Endothelial cell of umbilical vein (primary cell): ENCODE results near the gene SF3B5. TPM values are rescaled to one million over a fixed set of nuclear protein-coding genes. Genes with fewer than 3 reads are reported as not detected.
A peak's percentile ranks its signal among the peaks of the same experiment; 100 is the strongest.
"Not testable (repeated sequence)": the region's sequence is repeated elsewhere in the genome, so short reads cannot be mapped to it uniquely, and the experiment has no call there.

Experiments
- BruUV-seq: library from RNA; stranded (reverse); fragments of 400-500 nt; replicated peaks from 2 replicates; lab custom pipeline; 2021; lab: Mats Ljungman, UMichigan
- CTCF ChIA-PET: fragments of 300-600, 350-600 bp; sonication (Branson Sonifier 250); formaldehyde crosslinking; loops from one replicate; lab custom pipeline; 2021; ENCODE audit warnings: antibody characterized with exemption, inconsistent platforms; lab: Charles Lee
- POLR2A ChIA-PET: fragments of 300-600, 350-600 bp; sonication (Branson Sonifier 250); formaldehyde crosslinking; loops from one replicate; lab custom pipeline; 2021; ENCODE audit warnings: antibody characterized with exemption, inconsistent platforms; lab: Charles Lee
- DNase-seq: peaks from one replicate; pipeline ENCODE4 v3.0.0-alpha.2; 2011; ENCODE audit warnings: low read depth, low spot score
- FAIRE-seq: peaks from 2 replicates; lab custom pipeline; 2011; peaks lifted over from hg19 to GRCh38; lab: Jason Lieb, UNC
- H2AFZ ChIP-seq: 2 replicates; pipeline ENCODE4 v1.6.0; 2012; ENCODE audit warnings: low read depth, low read length, control low read depth, inconsistent platforms
- H3K27ac ChIP-seq: 2 replicates; pipeline ENCODE4 v1.5.1; 2011; ENCODE audit warnings: low read depth, mild to moderate bottlenecking, control low read depth, low read length, moderate library complexity; ENCODE audit not compliant: insufficient read depth
- H3K27me3 ChIP-seq, 2 experiments: 2 replicates each; pipeline versions ENCODE4 v1.6.0 to v1.6.1; 2011; ENCODE audit warnings: low read length in 2 of 2, mixed read lengths in 1 of 2; ENCODE audit not compliant: control insufficient read depth in 2 of 2, insufficient read depth in 2 of 2
- H3K36me3 ChIP-seq, 2 experiments: 2 replicates in 1 of 2; 3 replicates in 1 of 2; pipeline ENCODE4 v1.5.1; 2011; ENCODE audit warnings: low read length in 2 of 2, mild to moderate bottlenecking in 1 of 2, moderate library complexity in 1 of 2; ENCODE audit not compliant: control insufficient read depth in 2 of 2, insufficient read depth in 2 of 2; ENCODE audit errors: extremely low read depth in 1 of 2
- H3K4me1 ChIP-seq: 3 replicates; pipeline ENCODE4 v1.5.1; 2011; ENCODE audit warnings: mild to moderate bottlenecking, low read length; ENCODE audit not compliant: control insufficient read depth, insufficient read depth; ENCODE audit errors: extremely low read depth
- H3K4me2 ChIP-seq: 2 replicates; pipeline ENCODE4 v1.6.1; 2011; ENCODE audit warnings: low read length, control low read depth, mixed read lengths; ENCODE audit not compliant: insufficient read depth
- H3K4me3 ChIP-seq, 3 experiments: fragments of 200-600 bp in 1 of 3; sonication (generic), shearing (Covaris generic) in 1 of 3; replicated peaks in 1 of 3; 2 replicates each; pipeline ENCODE4 v1.5.1; 2011 to 2016; ENCODE audit warnings: control low read depth in 3 of 3, low read length in 3 of 3, mild to moderate bottlenecking in 2 of 3, inconsistent platforms in 1 of 3, low read depth in 1 of 3, moderate library complexity in 1 of 3; ENCODE audit not compliant: insufficient read depth in 1 of 3
- H3K79me2 ChIP-seq: 2 replicates; pipeline ENCODE4 v1.6.0; 2012; ENCODE audit warnings: low read length, inconsistent platforms; ENCODE audit not compliant: control insufficient read depth, insufficient read depth
- H3K9ac ChIP-seq: replicated peaks from 2 replicates; pipeline ENCODE3; 2011; ENCODE audit warnings: low read length, control low read depth; ENCODE audit not compliant: insufficient read depth; ENCODE audit errors: extremely low read depth
- H3K9me1 ChIP-seq: replicated peaks from 3 replicates; pipeline ENCODE4 v1.6.0; 2011; ENCODE audit warnings: mild to moderate bottlenecking, low read length; ENCODE audit not compliant: control insufficient read depth, insufficient read depth; ENCODE audit errors: extremely low read depth
- H3K9me3 ChIP-seq: replicated peaks from 2 replicates; pipeline ENCODE4 v1.5.1; 2012; ENCODE audit warnings: low read length, inconsistent platforms; ENCODE audit not compliant: control insufficient read depth, insufficient read depth
- H4K20me1 ChIP-seq: replicated peaks from 2 replicates; pipeline ENCODE3; 2011; ENCODE audit warnings: mild to moderate bottlenecking, low read length; ENCODE audit not compliant: control insufficient read depth, insufficient read depth; ENCODE audit errors: extremely low read depth
- GATA2 ChIP-seq: IDR thresholded peaks from 2 replicates; pipeline ENCODE4 v1.7.0; 2011; ENCODE audit warnings: low read depth, mild to moderate bottlenecking, moderate library complexity, mixed read lengths, low read length; ENCODE audit not compliant: insufficient read length, insufficient read depth
- POLR2AphosphoS5 ChIP-seq: IDR thresholded peaks from 2 replicates; pipeline ENCODE4 v1.6.1; 2012; ENCODE audit warnings: low read depth, mild to moderate bottlenecking, control low read depth, low read length, moderate library complexity; ENCODE audit not compliant: insufficient read depth
- dilution Hi-C: fragments of 300-500 bp; cut with MboI; formaldehyde crosslinking; loops from one replicate; pipeline ENCODE4 v1.15.0; 2019; ENCODE audit warnings: low sequenced_read_pairs; ENCODE audit not compliant: extremely low pct_ligation_motif_present
- intact Hi-C: fragments of 100-400 bp; cut with micrococcal nuclease; formaldehyde crosslinking; loops from one replicate; pipeline ENCODE4 v1.10.0; 2022
- polyA plus RNA-seq, 4 experiments: library from polyadenylated mRNA; depleted of rRNA in 3 of 4; stranded (reverse) in 3 of 4; unstranded in 1 of 4; fragments of >200 nt; gene quantifications; 2 replicates each; pipeline versions ENCODE4 v1.2.1 to v1.2.3, GENCODE V29; 2011 to 2012; ENCODE audit warnings: missing spikeins in 1 of 4
- total RNA-seq: library from RNA; stranded (reverse); gene quantifications from 2 replicates; pipeline ENCODE4 v1.2.3, GENCODE V29; 2021

Gene SF3B5
- total and polyA plus RNA-seq, 2 donors (not counting 3 experiments of a cell fraction or from before 2014, with no cell fraction given) = 185 to 540 TPM

- no peak for TF ChIP-seq POLR2AphosphoS5
- TF ChIP-seq GATA2 = no peak
Measured at GRCh38 chr6:144133225-144133821, 38.0 kb upstream of the SF3B5 start.

GRCh38 chr6:144132167-144132690 lies 36.9 kb upstream of the SF3B5 start:
- H3K27ac ChIP-seq, H3K27me3 ChIP-seq, H2AFZ ChIP-seq, H3K9me3 ChIP-seq, H3K4me2 ChIP-seq, H3K4me3 ChIP-seq, H3K79me2 ChIP-seq, dilution Hi-C loops, FAIRE-seq, BruUV-seq, H3K9ac ChIP-seq, POLR2A ChIA-PET, H3K36me3 ChIP-seq, DNase-seq, intact Hi-C loops, H4K20me1 ChIP-seq, H3K9me1 ChIP-seq: not testable (repeated sequence)
- H3K4me1 ChIP-seq = peaks cover 23% of the 10 kb centered on the region
- CTCF ChIA-PET = interaction anchor here (1.4 to 1.6 kb wide), 3 partner anchors 12 to 59 kb away, joined by 3 to 5 read pairs (median 4); no protein-coding TSS in a partner anchor

More at GRCh38 chr6:144133225-144133821, 38.0 kb upstream of the SF3B5 start:
- H4K20me1 ChIP-seq = no peaks in the 10 kb centered on the region
- POLR2A ChIA-PET = interaction anchor here (0.6 kb wide), 1 partner anchor 14 kb away, joined by 3 read pairs; no protein-coding TSS in a partner anchor
- BruUV-seq = no TSS peak
- peak overlapping the region; percentile 58 for H2AFZ ChIP-seq
- DNase-seq (no peak), FAIRE-seq (peak; percentile 42)
- H3K4me3 ChIP-seq = no peak overlapping the region
- CTCF ChIA-PET = interaction anchor here (1.2 to 1.8 kb wide), 2 partner anchors 10 to 83 kb away, joined by 3 to 10 read pairs; no protein-coding TSS in a partner anchor
- H3K9ac ChIP-seq = no peak overlapping the region
- H3K79me2 ChIP-seq = no peaks in the 10 kb centered on the region
- H3K9me3 ChIP-seq = no peaks in the 10 kb centered on the region
- dilution Hi-C loops (no loop called here), intact Hi-C loops (loop anchor here (1.0 kb wide), 1 partner anchor 11 kb away; no protein-coding TSS in a partner anchor)
- H3K9me1 ChIP-seq = no peaks in the 10 kb centered on the region
- no peak overlapping the region for H3K4me2 ChIP-seq
- H3K4me1 ChIP-seq = peaks cover 23% of the 10 kb centered on the region
- H3K36me3 ChIP-seq = no peaks in the 10 kb centered on the region
- no peaks in the 10 kb centered on the region for H3K27me3 ChIP-seq
- H3K27ac ChIP-seq = no peak overlapping the region
